Lower leg skin (tissue), 3 donors: ENCODE data around the gene TNNC1.

ENCODE experiments used
- POLR2A ChIP-seq, 2 donors: fragments of 450-650 bp; IDR thresholded peaks; one replicate each; pipeline ENCODE4 v1.6.1; 2016 to 2017; ENCODE audit warnings: antibody characterized with exemption in 2 of 2, mild to moderate bottlenecking in 1 of 2, moderate library complexity in 1 of 2
- TF ChIP-seq, protein P1 (sequence below), 3 donors: fragments of 450-650 bp; IDR thresholded peaks; one replicate each; pipeline ENCODE4 v1.5.1; 2016; ENCODE audit warnings: antibody characterized with exemption in 3 of 3, mild to moderate bottlenecking in 3 of 3, moderate library complexity in 2 of 3

DNA sequence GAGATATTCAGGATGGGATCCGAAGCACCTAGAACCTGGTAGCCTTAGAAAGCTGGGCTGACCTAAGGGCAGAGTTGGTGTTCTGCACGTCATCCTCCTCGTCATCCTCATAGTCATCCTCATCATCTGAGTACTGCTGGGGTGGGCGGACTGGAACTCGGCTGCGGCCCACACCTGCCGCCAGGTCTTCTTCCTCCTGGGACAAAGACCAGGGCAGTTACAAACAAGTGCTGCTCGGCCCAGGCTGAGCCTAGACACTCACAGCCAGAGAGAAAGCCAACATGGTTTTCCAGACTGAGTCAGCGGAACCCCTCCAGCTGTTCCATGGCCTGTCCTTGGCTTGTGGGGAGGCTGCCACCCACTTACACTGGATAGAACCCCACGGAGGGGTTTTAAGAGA lies 49.5 kb downstream of the TNNC1 start:
- no peak for TF ChIP-seq POLR2A (IDR thresholded peaks at IDR 0.05)
- TF ChIP-seq, protein P1, sequence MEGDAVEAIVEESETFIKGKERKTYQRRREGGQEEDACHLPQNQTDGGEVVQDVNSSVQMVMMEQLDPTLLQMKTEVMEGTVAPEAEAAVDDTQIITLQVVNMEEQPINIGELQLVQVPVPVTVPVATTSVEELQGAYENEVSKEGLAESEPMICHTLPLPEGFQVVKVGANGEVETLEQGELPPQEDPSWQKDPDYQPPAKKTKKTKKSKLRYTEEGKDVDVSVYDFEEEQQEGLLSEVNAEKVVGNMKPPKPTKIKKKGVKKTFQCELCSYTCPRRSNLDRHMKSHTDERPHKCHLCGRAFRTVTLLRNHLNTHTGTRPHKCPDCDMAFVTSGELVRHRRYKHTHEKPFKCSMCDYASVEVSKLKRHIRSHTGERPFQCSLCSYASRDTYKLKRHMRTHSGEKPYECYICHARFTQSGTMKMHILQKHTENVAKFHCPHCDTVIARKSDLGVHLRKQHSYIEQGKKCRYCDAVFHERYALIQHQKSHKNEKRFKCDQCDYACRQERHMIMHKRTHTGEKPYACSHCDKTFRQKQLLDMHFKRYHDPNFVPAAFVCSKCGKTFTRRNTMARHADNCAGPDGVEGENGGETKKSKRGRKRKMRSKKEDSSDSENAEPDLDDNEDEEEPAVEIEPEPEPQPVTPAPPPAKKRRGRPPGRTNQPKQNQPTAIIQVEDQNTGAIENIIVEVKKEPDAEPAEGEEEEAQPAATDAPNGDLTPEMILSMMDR (IDR thresholded peaks at IDR 0.05), result no peak
